NCI-H526 (cell line): Measurements from ENCODE around the gene R3HDM2.

Experiments used
- DNase-seq, 2 experiments: peaks; one replicate each; lab custom pipeline; 2025; lab: John Stamatoyannopoulos, UW

The R3HDM2 gene

GRCh38 chr12:57268264-57268663, 162.6 kb downstream of the R3HDM2 start:
- peak; percentile 14 to 15 for DNase-seq

- no peak for DNase-seq
Observed at GRCh38 chr12:57266681-57267080, 164.2 kb downstream of the R3HDM2 start.

- no peak for DNase-seq
Observed at GRCh38 chr12:57263096-57263495, 167.7 kb downstream of the R3HDM2 start.

GRCh38 chr12:57262126-57262822, 168.6 kb downstream of the R3HDM2 start:
- no peak for DNase-seq

GRCh38 chr12:57261428-57261865, 169.4 kb downstream of the R3HDM2 start:
- no peak for DNase-seq

- DNase-seq, result no peak
Observed at GRCh38 chr12:57260366-57260765, 170.5 kb downstream of the R3HDM2 start.

- DNase-seq, result no peak
Observed at GRCh38 chr12:57258977-57259970, 171.6 kb downstream of the R3HDM2 start.

GRCh38 chr12:57255916-57256315, 174.9 kb downstream of the R3HDM2 start:
- DNase-seq, result no peak

GRCh38 chr12:57254506-57255280, 176.2 kb downstream of the R3HDM2 start:
- DNase-seq, result no peak

GRCh38 chr12:57250956-57251355, 179.9 kb downstream of the R3HDM2 start, which contains the start of gene STAC3:
Gene STAC3 (minus strand): TSS chr12:57251187. CDS start chr12:57249636, 1,551 bp downstream.
- DNase-seq, result no peak

GRCh38 chr12:57250541-57250940, 180.3 kb downstream of the R3HDM2 start:
- DNase-seq, result no peak

- no peak for DNase-seq
Observed at GRCh38 chr12:57248934-57249742, 181.7 kb downstream of the R3HDM2 start.

- no peak for DNase-seq
Observed at GRCh38 chr12:57247041-57247440, 183.8 kb downstream of the R3HDM2 start.

GRCh38 chr12:57244312-57244696, 186.5 kb downstream of the R3HDM2 start:
- peak in 1 of 2 experiments; percentile 42 for DNase-seq

- peak; percentile 80 to 95 for DNase-seq
Observed at GRCh38 chr12:57243521-57244311, 187.1 kb downstream of the R3HDM2 start.

GRCh38 chr12:57242691-57243454, 188.0 kb downstream of the R3HDM2 start:
- peak; percentile 99 to 100 for DNase-seq

GRCh38 chr12:57242329-57242690, 188.5 kb downstream of the R3HDM2 start:
- peak; percentile 88 to 95 for DNase-seq

- DNase-seq, result peak in 1 of 2 experiments; percentile 79
Observed at GRCh38 chr12:57241402-57242310, 189.2 kb downstream of the R3HDM2 start.
